ENCODE results near the gene HDAC9.

The HDAC9 gene

DNA sequence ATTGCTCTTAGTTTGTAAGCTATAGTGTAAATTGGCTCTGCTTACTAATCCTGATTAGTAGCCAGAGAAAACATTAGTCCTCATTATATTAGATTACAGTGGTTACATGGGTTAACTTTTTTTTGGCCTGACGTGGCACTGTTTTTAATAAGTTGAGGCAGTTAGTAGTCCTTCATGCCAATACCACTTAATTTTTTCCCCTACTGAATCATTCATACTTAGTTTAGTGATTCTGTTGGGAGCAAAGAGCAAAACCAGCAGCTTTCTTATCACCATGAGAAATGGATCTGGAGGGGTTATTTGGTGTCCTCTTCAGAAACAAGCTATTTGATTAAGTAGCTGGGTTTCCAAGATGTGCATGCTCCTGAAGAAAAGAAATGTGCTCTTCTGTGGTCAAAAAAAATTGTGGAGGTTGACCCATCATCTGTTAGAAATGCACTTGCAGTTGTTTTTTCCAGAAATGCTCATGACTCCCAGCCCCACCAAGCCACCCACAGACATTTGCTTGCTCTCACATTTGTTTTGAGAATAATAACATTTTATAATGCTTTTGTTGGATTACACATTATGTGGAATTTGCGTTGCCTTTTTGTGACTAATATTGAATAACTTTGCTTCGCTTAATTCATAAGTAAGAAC is 258.5 kb downstream of the HDAC9 start:
- no peak for DNase-seq

DNA sequence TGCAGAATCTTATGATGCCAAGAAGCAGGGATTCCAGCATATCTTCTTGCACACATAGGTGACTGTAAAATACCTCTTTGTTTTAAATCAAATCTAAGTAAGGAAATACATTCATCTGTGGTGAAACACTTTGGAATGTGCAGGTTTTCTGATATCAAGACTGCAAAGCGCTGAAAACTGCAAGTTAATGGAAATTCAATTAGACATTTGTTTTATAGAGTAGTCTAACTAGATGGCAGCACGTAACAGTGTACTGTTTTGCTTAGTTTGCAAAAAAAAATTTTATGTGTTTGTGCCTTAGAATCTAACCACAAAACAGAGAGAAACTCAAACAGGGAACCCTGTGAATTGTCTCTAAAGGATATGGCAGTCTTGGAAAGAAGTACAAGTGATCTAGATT is 259.2 kb downstream of the HDAC9 start:
- no peak for DNase-seq

DNA sequence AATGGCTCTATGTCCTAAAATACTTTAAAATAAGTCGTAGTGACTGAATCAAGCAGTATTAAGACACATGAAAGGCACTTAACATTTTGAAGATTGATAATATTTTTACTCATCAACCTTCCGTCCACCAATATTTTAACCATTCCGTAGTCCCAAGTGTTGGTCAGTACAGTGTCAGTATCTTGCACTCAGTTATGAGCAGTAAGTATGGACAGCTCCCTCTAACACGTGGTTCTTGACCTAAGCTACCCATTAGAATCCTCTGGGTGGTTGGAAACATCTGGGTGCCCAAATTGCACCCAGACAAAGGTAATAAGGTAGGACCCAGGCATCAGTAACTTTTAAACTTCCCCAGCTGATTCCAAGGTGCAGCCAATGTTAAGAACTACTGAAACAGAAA is 260.2 kb downstream of the HDAC9 start:
- no peak for DNase-seq

DNA sequence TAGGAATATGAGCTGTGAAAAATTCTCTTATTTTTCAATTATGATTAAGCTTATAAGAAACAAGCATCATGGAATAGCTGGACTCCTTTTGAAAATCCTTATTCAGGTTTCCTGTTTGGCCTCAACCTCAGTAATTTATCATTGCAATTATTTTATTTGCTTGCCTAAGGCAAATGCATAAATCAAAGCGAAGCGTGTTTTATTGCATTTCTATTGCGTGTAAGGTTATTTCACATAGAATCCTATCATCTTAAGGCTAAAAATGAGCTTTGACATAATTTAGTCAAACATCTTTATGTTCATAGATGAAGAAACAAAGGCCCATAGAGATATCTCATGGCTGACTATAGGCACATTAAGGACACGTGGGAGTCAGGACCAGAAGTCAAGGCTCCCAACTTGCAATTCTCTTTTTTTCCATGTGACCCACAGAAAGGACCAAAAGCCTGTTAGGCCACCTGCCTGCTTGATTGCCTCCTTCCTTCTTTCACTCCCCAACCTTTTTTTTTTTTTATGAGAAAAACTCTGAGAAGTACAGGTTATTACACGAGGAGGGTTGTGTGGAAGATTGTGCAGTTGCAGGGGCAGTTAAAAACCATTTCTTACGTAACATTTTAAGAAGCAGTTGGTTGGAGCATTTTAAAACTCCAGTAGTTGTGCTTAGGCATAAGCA is 261.0 kb downstream of the HDAC9 start:
- DNase-seq = no peak

DNA sequence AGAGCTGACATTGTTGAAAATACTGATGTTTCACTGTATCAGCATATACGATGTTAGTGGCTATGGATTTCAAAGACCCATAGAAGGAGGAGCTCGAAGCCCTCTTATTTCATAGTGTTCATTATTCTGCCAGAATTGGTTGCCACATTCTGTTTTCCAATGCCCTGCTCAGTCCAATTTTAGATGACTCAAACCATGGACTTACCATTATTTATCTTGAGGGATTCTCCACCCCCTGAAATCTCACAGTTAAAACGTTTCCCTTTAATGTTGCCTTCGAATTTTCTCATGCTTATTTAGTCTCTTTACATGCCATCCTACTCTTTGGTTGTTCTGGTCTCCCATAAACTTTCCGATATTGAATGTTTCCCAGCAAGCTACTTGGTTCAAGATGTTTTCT is 264.5 kb downstream of the HDAC9 start:
- DNase-seq = no peak

DNA sequence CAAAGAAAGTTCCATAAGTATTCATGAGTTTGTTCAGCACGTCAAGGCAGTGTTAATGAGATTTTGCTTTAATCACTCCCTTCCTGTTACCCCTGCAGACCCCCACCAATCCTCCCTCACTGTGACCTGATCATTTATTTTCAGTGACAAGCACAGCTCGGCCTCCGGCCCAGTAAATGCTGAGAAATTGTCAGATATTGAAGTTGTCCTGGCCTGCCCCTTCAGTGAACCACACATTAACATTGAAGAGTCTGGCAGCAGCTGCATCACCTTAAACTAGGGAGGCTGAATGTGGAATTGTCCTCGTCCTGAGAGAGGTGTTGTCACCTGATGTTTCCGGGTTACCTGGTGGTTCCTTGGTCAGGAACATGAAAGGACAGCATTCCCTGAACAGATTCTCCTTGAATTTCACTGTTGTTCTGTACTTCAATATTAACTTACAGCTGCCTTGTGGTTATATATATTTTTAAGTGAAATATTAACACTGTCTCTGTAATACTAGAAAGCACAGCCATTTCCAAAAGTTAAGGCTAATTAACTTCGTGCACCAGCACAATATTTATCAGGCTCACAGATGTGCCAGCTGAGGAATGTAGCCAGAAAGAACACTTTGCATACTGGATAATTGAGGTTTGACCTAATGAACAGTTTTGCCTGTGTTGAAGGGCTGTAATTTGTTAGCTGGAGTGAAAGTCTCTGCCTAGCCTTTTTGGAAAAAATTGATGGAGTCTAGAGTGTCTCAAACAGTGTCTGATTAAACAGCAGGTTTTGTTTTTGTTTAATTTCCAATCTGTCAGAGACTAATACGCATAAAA is 265.3 kb downstream of the HDAC9 start:
- no peak for DNase-seq

DNA sequence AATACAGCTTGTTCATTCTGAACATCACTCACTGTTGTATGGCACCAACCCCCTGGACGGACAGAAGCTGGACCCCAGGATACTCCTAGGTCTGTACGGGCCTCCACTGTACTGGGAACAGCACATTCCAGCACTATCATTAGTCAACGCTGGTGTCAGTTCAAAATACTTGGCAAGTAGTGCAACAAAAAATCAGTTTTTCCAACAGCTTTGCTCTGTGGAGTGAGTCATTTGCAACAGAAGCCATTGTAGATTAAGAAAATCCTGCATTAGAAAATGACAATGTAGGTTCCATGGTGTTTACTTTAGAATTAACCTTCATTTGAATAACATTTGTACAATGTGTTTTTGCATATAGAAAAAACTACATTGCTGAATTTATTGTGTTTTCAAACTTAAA is 266.6 kb downstream of the HDAC9 start:
- no peak for DNase-seq

DNA sequence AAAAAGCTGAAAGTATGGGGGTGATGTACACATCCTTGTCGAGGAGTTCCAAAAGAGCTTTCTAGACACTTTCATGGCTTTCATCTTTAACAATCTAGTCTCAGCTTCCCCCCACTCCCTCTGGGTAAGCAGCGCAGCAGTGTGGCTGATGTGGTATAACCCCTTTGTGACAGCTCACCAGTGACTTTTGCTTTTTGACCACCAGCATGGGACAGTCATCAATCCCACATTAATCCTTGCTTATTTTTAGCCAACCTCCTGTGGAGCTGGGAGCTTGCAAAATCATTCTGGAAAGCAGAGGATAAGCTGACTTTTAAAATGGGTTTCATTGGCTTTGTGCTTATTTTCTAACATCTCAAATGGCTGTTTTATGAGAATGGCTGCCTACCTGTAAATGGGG is 272.7 kb downstream of the HDAC9 start:
- DNase-seq = no peak

DNA sequence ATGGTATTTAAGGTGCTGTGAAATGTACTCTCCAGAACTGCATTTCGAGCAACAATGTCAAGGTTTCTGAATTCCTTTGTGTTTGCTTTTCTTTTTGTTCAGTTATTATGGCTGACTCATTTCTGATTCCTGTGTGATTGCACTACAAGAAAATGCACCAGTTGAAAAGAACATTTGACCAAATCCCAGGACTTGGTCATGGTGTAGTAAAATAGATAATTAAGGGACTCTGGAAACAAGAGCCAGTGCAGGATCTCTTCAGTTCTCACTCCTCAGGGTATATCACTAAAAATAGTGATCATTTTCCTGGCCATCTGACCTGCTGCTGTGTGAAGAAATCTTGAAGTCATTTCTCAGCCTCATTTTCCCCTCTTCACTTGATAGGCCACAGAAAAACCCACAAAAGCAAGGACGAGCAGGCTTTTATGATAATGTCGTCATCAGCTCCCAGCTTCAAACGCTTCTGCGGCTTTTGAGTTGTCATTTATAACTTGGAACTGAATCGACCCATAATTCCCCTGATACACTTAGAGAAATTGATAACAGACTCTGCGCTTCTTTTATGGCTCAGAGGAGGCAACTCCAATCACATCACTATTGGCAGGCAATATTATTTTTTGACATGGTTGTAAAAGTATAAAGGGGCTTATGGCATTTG is 274.7 kb downstream of the HDAC9 start:
- DNase-seq = no peak

DNA sequence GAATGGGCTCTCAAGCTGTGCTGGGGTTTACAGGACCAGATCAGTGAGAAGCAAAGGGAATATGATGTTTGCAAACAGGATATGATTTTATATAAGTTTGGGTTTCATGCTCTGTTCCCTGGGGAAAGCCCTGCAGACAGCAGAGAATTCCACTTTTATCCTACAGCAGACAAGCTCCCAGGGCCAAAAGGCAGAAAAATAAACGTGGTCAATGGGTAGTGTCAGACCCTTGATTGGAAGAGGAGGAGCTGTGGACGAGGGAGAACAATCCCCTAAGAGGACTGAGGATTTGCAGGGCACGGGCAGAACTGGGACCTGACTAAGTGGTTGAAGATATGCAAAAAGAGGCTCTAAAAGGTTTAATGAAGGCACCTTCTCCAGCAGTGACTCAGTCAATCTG is 275.3 kb downstream of the HDAC9 start:
- DNase-seq = no peak

DNA sequence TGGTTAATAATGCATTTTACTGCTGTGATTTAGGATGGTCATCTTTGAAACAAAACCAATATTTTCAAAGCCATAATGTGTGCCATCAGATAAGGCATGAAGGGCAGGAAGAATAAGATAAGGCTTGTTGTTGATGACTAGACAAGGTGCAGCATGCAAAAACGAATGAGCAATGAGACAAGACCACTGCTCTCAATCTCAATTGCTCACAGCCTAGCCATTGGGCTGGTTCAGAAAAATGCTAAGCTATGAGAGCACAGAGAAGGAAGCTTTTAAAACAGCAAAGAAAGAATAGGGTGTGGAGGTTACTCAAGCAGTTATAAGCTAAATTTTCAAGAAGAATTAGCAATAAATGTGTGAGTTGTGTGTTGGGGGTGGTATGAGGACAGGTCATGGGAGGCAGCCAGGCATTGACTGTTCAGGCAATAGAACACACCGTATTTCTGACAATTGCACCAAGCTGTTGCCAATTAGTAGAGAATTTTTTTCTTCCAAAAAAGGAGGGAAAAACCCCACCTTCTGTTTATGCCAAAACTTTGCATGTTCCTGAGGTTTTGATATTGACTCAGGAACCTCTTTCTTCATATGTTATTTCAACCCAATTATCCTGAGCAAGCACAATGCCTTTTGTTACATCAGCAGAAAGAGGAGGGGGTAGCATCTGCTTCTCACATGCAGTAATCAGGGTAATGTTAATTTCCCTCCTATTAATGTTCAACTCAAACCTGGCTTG is 276.5 kb downstream of the HDAC9 start:
- no peak for DNase-seq

DNA sequence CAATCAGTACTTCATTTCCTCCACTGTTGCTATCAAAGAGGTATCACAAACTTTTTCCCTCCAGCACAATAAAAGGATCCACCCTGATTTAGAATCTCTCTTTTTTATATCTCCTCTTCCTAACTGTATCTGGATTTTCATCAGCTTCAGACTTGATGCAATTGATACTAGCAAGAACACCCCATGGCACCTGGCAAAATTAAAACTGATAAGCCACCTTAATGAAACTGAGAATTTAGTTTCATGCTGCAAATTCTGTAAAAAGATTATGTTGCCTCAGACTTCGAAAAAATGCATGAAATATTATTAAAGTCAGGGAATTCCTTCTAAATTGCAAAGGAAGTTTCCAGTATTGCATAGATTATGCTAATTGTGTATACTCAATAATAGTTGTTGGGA is 277.0 kb downstream of the HDAC9 start:
- no peak for DNase-seq

DNA sequence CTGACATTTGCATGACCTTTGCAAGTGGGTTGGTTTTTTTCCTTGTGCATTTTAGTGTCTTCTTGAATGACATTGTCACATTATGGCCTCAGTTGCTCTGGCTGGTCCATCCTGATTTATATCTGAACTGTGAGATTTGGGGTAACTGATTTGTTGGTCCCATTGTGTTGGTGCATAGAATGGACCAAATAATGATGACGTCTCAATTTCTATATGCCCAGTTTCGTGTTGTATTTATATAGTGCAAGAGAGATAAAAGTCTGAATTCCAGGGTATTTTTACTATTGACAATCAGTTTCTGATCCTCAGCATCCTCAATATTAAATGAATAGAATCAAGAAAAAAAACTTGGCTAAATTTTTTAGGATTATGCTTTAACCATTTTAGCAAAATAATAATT is 281.8 kb downstream of the HDAC9 start:
- no peak for DNase-seq

DNA sequence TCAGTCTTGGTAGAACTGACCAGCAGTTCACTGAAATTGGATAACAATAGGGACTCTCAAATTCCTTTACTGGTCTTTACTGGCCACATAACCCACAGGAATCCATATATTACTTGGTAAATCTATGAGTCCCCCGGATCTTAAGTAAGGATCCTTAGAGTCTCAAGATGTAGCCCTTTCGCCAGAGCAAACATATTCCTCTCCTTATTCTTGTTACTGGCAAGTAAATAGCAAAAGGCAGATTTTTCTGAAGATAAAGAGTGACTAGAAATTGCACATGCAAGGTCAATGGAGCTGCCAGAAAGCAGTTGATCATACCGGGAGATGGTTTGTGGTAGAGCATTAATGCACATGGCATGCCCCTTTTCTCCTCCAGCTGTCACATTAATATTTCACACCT is 283.0 kb downstream of the HDAC9 start:
- no peak for DNase-seq

DNA sequence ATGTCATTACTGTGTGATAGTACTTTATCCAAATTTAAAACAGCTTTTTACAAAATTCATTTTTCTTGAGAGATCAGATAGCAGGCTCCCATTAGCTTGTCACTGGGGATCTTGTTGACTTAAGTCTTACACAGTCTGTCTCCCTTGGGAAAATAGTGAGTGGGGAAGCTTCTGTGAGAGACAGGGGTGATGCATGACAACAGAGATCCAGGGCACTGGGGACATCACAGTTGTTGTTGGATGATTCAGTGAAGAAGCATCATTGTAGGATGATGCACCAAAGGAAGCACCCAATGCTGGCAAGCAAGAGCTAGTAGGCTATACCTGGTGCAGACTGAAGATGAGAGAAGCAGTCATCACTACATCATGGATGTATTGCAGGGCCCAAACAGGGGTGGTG is 284.7 kb downstream of the HDAC9 start:
- DNase-seq = no peak

DNA sequence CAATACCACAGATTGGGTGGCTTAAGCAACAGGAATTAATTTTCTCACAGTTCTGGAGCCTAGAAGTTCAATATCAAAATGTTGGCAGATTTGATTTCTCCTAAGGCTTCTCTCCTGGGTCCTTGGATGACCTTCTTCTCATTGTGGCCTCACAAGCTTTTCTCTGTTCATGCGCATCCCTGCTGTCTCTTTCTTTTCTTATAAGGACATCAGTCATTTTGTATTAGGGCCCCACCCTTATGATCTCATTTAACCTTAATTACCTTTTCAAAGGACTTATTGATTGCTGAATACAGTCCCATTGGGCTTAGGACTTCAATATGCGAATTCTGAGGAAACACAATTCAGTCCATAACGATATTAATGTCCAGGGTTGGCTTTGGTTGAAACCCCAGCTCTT is 285.4 kb downstream of the HDAC9 start:
- no peak for DNase-seq

DNA sequence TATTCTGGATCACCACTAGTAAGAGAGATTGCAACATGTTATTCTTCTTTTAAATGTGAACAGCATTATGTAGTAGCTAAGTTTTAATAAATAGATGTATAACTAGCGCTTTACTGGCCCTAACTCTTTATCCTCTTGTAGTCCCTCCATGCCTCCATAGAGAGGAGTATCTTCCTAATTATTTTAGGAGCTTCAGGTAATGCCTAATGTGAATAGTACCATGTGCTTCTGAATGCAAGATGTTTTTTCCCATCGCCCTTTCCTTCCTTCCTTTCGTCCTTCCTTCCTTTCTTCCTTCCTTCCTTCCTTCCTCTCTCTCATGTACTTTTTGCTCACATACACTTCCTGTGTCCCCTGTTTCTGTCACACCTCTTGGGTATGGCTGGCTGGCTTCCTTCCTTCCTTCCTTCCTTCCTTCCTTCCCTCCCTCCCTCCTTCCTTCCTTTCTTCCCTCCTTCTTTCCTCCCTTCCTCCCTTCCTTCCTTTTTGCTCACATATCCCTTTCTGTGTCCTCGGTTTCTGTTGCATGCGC is 290.7 kb downstream of the HDAC9 start:
- no peak for DNase-seq

DNA sequence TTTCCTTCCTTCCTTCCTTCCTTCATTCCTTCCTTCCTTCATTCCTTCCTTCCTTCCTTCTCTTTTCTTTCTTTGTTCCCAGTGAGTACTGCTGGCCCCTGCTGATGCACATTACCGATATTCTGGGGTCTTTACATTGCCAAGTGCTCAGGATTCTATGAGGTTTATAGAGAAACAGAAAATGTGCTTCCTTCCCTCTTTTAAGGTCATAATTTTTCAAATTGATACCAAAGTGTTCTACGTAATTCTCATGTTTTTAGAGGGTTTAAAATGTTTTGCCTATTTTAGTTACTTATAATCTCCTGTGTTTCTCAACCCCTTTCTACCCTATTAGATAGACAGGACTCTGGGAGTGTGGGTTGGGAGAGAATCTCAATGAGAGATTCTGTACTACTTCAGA is 291.2 kb downstream of the HDAC9 start:
- no peak for DNase-seq

DNA sequence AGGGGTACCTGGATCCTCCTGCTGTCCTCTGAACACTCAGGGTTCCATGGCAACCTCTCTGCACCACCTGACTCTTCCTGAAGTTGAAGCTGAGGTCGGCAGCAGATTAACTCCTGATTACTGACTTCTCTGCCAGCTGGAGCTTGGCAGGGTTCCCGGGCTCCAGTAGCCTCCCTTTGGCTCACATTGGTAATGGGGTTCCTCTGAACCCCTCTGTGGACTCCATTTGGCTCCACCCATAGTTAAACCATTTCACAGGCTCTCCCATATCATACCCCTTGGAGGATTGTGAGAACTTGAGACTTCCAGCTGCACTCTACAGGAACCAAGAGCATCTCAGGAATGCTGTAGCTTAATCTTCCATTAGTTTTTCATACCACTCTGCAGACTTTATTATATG is 292.5 kb downstream of the HDAC9 start:
- no peak for DNase-seq

DNA sequence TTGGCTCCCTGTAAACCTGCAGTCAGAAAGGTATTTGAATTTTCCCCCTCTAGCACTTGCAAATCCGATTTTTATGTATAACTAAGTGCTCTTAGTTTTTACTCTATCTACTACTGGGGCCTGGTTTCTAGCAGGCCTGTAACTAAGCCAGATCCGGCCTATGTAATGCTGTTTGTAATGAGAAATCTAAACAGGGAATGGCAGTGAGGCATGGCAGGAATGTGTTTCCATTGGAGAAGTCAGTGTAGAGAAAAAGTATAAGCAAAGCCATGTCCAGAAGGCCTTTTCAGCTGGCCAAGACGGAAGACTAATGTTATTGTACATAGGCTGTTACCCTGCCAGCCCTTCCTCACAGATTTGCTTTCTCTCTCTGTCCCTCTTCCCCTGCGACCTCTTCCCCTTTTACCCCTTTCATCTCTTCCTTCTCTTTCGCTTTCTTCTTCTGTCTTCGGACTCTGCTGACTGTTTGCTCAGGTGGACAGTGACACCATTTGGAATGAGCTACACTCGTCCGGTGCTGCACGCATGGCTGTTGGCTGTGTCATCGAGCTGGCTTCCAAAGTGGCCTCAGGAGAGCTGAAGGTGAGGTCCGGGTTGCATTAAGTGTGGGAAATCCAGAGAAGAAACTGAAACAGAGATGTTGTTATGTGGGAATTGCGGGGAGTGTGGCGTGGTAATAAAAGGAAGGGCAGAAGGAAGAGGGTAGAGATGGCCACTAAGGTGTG is 297.5 kb downstream of the HDAC9 start:
- no peak for DNase-seq

DNA sequence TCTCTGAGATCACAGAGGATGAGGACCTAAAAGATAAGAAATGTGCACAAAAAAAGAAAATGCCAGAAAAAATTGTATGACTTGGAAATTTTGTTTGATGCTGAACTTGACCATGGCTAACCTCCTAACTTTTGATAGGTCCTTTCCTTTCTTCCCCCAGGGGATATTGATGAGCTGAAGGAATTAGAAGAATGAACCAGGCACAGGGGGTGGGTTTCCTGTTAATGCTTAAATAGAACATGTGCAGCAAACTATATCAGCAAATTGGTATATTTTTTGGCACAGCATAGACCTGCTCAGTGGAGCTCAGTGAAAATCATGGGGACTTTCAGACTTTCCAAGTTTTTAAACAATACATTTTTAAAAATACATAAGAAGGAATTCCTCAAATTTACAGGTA is 300.7 kb downstream of the HDAC9 start:
- no peak for DNase-seq

Data from stimulated activated naive CD4-positive, alpha-beta T cell treated with Interleukin-2 at 50 U/mL for 16 hours (primary cell).